ENCODE measurements around the gene HOXB7.
A peak's percentile ranks its signal among the peaks of the same experiment; 100 is the strongest.

HOXB7 gene

DNA sequence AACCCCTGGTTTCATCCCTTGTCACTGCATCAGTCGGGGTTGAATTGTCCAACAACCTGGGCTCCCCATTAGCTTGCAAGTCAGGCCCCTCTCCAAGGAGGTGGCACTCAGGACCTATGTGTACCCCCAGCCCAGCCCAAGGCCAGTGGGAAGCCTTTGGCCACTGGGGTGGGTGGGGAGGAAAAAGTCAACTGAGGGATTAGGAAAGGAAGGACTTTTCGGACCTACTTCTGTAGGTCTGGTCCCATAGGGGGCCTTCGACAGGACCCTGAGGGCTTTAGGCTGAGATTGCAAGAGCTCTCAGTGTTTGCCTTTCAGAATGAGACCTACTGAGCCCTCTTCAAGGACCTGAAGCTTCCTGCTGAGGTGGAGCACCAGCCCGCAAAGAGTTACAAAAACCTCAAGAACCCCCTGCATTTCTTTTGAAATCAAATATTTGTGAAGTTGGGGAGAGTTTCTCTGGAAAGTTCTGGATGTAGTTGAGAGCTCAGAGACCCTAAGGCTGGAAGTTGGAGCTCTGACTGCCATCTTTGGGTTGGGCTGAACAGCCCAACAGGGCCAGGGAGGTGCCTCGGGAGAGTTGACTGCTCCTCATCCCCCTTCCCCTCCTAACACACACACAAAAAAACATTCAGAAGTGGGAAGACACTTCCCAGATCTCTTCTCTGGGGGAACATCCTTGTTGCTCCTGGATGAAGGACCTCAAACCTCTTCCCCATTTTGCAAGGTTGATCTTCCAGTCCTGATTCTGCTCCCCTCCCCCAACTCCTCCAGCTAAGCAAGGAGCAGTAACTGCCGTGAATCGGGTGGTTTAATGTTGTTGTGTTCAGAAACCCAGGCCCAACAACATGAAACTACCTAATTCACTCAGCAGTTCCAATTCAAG is 21.1 kb upstream of the HOXB7 start:
- Mint-ChIP-seq H3K27me3 (peaks cover 80 to 100% of the 10 kb centered on the region in 2 donors), H3K36me3 (ENCODE audit: insufficient read depth) (peaks cover 8% of the 10 kb centered on the region), H3K27ac (no peak overlapping the region), H3K4me1 (ENCODE audit: low read depth in 2 of 2) (peaks cover 6% of the 10 kb centered on the region in 2 donors), H3K9me3 (no peaks in the 10 kb centered on the region), H3K4me3 (no peak overlapping the region)
- no peak for DNase-seq
- ATAC-seq (replicated peaks) = no peak

DNA sequence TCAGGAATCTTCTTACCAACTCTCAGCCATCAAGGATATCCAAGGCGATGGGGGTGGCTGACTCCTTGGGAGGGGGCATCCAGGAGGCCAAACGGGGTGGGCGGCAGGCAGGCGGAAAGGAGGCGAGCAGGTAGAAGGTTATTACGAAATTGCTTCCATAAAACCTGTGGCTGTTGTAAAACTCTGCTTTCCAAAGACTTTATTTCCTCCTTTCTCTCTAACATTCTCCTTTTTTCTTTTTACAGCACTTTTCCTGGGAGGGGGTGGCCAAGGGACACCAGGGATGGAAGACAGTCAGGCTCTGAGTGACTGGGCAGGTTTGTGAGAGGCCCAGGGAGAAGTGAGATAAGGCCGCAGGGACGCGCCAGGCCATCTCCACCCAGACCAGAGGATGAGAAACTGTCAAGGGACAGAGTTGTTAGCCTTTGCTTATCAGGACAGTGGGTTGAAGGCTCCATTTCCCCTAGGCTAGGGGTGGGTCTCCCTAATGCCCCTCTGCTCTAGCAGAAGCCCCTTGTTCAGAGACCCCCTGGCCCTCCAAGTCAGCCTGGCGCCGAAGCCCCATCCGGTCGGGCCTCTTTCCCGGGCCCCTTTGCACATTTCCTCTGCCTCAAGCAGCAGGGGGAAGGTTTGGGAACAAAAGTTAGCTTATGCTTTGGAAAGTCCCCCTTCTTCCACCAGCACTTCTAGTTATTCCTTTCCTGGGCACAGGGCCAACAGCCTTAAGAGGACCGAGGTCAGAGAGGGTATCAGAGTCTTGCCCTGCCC is 20.3 kb upstream of the HOXB7 start:
- ATAC-seq (replicated peaks) = no peak

DNA sequence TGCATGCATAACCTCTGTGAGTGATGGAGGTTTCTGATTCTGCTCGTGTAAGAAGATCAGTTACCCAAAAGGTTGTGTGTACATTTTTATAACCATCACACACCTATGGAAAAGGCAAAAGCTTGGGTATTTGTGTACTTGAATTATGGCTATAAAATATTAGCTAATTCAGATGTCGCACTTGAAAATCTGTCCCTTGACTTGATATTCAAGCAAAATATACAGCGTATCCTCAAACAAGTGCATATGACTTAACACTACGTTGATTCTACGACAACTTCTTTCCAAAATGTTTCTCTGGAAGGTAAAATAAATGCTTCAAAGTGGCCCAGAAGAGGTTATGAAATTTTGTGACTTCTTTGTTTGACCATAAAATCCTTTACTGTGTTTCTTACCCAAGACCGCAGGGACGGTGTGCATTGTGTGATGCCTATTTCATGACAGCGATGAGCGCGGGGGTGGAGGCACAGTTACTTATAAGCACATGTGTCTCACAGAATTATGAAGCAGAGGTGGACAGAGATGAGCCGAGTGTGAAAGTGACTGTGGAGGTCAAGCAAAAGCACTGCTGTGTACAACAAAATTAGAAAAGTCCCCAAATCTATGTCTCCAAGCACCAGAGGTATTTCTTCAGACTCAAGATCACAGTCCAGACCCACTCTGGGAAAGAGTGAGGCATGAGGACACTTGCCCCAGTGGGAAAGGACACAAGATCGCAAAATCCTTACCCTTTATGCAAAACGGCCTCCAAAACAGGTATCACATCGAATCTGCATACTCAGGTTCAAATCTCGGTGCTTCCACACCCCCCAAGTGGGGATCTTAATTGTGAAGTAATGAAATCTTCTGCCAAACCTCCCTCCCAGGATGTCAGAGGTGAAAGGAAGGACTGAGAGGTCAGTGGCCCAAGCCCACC is 19.4 kb upstream of the HOXB7 start:
- Mint-ChIP-seq H3K27me3 (peaks cover 83 to 100% of the 10 kb centered on the region in 2 donors), H3K4me1 (ENCODE audit: low read depth in 2 of 2) (peaks cover 10 to 16% of the 10 kb centered on the region in 2 donors), H3K36me3 (ENCODE audit: insufficient read depth) (peaks cover 10% of the 10 kb centered on the region), H3K4me3 (no peak overlapping the region), H3K27ac (no peak overlapping the region), H3K9me3 (no peaks in the 10 kb centered on the region)
- ATAC-seq (replicated peaks) = no peak
- no peak for DNase-seq

More for the DNA sequence above, 20.3 kb upstream of the HOXB7 start:
- peaks cover 84 to 100% of the 10 kb centered on the region in 2 donors for H3K27me3 Mint-ChIP-seq
- H3K27ac Mint-ChIP-seq = no peak overlapping the region
- no peak overlapping the region for H3K4me3 Mint-ChIP-seq
- H3K36me3 Mint-ChIP-seq (ENCODE audit: insufficient read depth) = peaks cover 8% of the 10 kb centered on the region
- H3K4me1 Mint-ChIP-seq (ENCODE audit: low read depth in 2 of 2) = peaks cover 6 to 10% of the 10 kb centered on the region in 2 donors
- DNase-seq = no peak
- H3K9me3 Mint-ChIP-seq = no peaks in the 10 kb centered on the region

- Mint-ChIP-seq H3K36me3 (ENCODE audit: insufficient read depth) (peaks cover 7% of the 10 kb centered on the region), H3K4me1 (ENCODE audit: low read depth in 2 of 2) (peaks cover 10 to 16% of the 10 kb centered on the region in 2 donors), H3K27me3 (peaks cover 76 to 99% of the 10 kb centered on the region in 2 donors), H3K27ac (no peak overlapping the region), H3K4me3 (no peak overlapping the region), H3K9me3 (no peaks in the 10 kb centered on the region)
- DNase-seq = no peak
- no peak for ATAC-seq (replicated peaks)
These were observed 18.6 kb upstream of the HOXB7 start for GRCh38 chr17:48629411-48629759.

- H3K9me3 Mint-ChIP-seq = no peaks in the 10 kb centered on the region
- H3K27ac Mint-ChIP-seq = no peak overlapping the region
- ATAC-seq (replicated peaks) (no peak), DNase-seq (no peak)
- H3K27me3 Mint-ChIP-seq = peaks cover 77 to 99% of the 10 kb centered on the region in 2 donors
- no peak overlapping the region for H3K4me3 Mint-ChIP-seq
- peaks cover 10 to 16% of the 10 kb centered on the region in 2 donors for H3K4me1 Mint-ChIP-seq (ENCODE audit: low read depth in 2 of 2)
- H3K36me3 Mint-ChIP-seq (ENCODE audit: insufficient read depth) = peaks cover 7% of the 10 kb centered on the region
These were observed 18.0 kb upstream of the HOXB7 start for GRCh38 chr17:48628649-48629410.

- H3K4me3 Mint-ChIP-seq = peak overlapping the region; percentile 17 to 88
- no peak overlapping the region for H3K27ac Mint-ChIP-seq
- peaks cover 84 to 99% of the 10 kb centered on the region in 2 donors for H3K27me3 Mint-ChIP-seq
- H3K36me3 Mint-ChIP-seq (ENCODE audit: insufficient read depth) = peaks cover 6% of the 10 kb centered on the region
- no peaks in the 10 kb centered on the region for H3K9me3 Mint-ChIP-seq
- DNase-seq (no peak), ATAC-seq (replicated peaks) (no peak)
- H3K4me1 Mint-ChIP-seq (ENCODE audit: low read depth in 2 of 2) = peaks cover 10 to 16% of the 10 kb centered on the region in 2 donors
These were observed 17.1 kb upstream of the HOXB7 start for GRCh38 chr17:48627623-48628521.

GRCh38 chr17:48627118-48627597 is 16.3 kb upstream of the HOXB7 start:
- no peak for ATAC-seq (replicated peaks)
- peak overlapping the region in 1 of 2 donors; percentile 81 for H3K27ac Mint-ChIP-seq
- DNase-seq = no peak
- H3K4me1 Mint-ChIP-seq (ENCODE audit: low read depth in 2 of 2) = peaks cover 10 to 16% of the 10 kb centered on the region in 2 donors
- H3K36me3 Mint-ChIP-seq (ENCODE audit: insufficient read depth) = peaks cover 5% of the 10 kb centered on the region
- peak overlapping the region; percentile 78 to 88 for H3K4me3 Mint-ChIP-seq
- no peaks in the 10 kb centered on the region for H3K9me3 Mint-ChIP-seq
- H3K27me3 Mint-ChIP-seq = peaks cover 84 to 99% of the 10 kb centered on the region in 2 donors

- ATAC-seq (replicated peaks) (peak; percentile 70), DNase-seq (peak in 2 of 3 experiments; percentile 39 to 50)
- Mint-ChIP-seq H3K9me3 (no peaks in the 10 kb centered on the region), H3K4me1 (ENCODE audit: low read depth in 2 of 2) (peaks cover 10 to 16% of the 10 kb centered on the region in 2 donors), H3K36me3 (ENCODE audit: insufficient read depth) (peaks cover 5% of the 10 kb centered on the region), H3K4me3 (peak within 1 kb of the TSS; percentile 78 to 88), H3K27me3 (peaks cover 91 to 99% of the 10 kb centered on the region in 2 donors), H3K27ac (peak within 1 kb of the TSS; percentile 57 to 81)
These were observed 15.7 kb upstream of the HOXB7 start, which contains the start of gene HOXB9 for GRCh38 chr17:48626245-48627117. TSS of gene HOXB9 (minus strand) at chr17:48626358. CDS start at chr17:48626269, 89 bp downstream.

- Mint-ChIP-seq H3K36me3 (ENCODE audit: insufficient read depth) (peaks cover 5% of the 10 kb centered on the region), H3K27ac (peak overlapping the region; percentile 57 to 81), H3K9me3 (no peaks in the 10 kb centered on the region), H3K27me3 (peaks cover 91 to 99% of the 10 kb centered on the region in 2 donors), H3K4me1 (ENCODE audit: low read depth in 2 of 2) (peaks cover 10 to 16% of the 10 kb centered on the region in 2 donors), H3K4me3 (peak overlapping the region; percentile 78 to 88)
- DNase-seq (peak in 1 of 3 experiments; percentile 38), ATAC-seq (replicated peaks) (peak; percentile 69)
These were observed 14.9 kb upstream of the HOXB7 start for GRCh38 chr17:48625495-48626244.
